Vagina (tissue), 2 donors: Measurements from ENCODE around the gene NCOA3. TPM values are rescaled to one million over a fixed set of nuclear protein-coding genes. Genes with fewer than 3 reads are reported as not detected.

Source experiments
- DNase-seq, 2 donors: peaks; one replicate each; pipeline ENCODE4 v3.0.0-alpha.2; 2017; ENCODE audit errors: extremely low spot score in 2 of 2
- H3K27ac ChIP-seq: fragments of 200-600 bp; sonication (generic); one replicate; pipeline ENCODE4 v1.5.1; 2019
- H3K27me3 ChIP-seq: fragments of 200-600 bp; sonication (generic); one replicate; pipeline ENCODE4 v1.5.1; 2019
- H3K36me3 ChIP-seq, 2 donors: fragments of 200-600 bp; sonication (generic); one replicate each; pipeline ENCODE4 v1.5.1; 2017 to 2019
- H3K4me1 ChIP-seq: fragments of 200-600 bp; sonication (generic); one replicate; pipeline ENCODE4 v1.5.1; 2019
- H3K4me3 ChIP-seq, 2 donors: fragments of 200-600 bp; sonication (generic); 1 replicate in 1 of 2; 2 replicates in 1 of 2; pipeline ENCODE4 v1.5.1; 2016 to 2019
- H3K9me3 ChIP-seq: fragments of 200-600 bp; sonication (generic); one replicate; pipeline ENCODE4 v1.5.1; 2019
- CTCF ChIP-seq, 3 experiments: fragments of 450-650 bp in 2 of 3; fragments of 200-600 bp in 1 of 3; sonication (generic) in 1 of 3; IDR thresholded peaks; one replicate each; pipeline ENCODE4 v1.5.1; 2017 to 2019; ENCODE audit warnings: antibody characterized with exemption in 3 of 3, mild to moderate bottlenecking in 2 of 3, moderate library complexity in 2 of 3
- POLR2A ChIP-seq, 2 donors: fragments of 450-650 bp; IDR thresholded peaks; one replicate each; pipeline ENCODE4 v1.6.1; 2017; ENCODE audit warnings: antibody characterized with exemption in 2 of 2, mild to moderate bottlenecking in 2 of 2, moderate library complexity in 2 of 2
- POLR2AphosphoS5 ChIP-seq, 2 donors: sonication (generic); formaldehyde crosslinking; IDR thresholded peaks; one replicate each; pipeline ENCODE4 v1.9.0; 2017; ENCODE audit warnings: antibody characterized with exemption in 2 of 2, mild to moderate bottlenecking in 2 of 2, low read depth in 1 of 2; ENCODE audit not compliant: insufficient read depth in 1 of 2
- intact Hi-C: fragments of 100-400 bp; cut with DNase I; formaldehyde crosslinking; loops from one replicate; pipeline ENCODE4 v1.15.1; 2023
- total RNA-seq: library from RNA; depleted of rRNA; stranded (reverse); fragments of >200 nt; gene quantifications from one replicate; pipeline ENCODE4 v1.2.3, GENCODE V29; 2016

NCOA3 gene
- total RNA-seq, 1 donor from 2014 or later = 47.1 TPM

GRCh38 chr20:47558295-47559066 lies 56.8 kb downstream of the NCOA3 start:
- Histone ChIP-seq H3K36me3 (no peaks in the 10 kb centered on the region), H3K4me3 (no peak overlapping the region), H3K9me3 (no peaks in the 10 kb centered on the region), H3K4me1 (peaks cover 28% of the 10 kb centered on the region), H3K27me3 (no peaks in the 10 kb centered on the region), H3K27ac (peak overlapping the region; percentile 57)
- intact Hi-C loops = no loop called here
- DNase-seq = no peak
- TF ChIP-seq CTCF (IDR thresholded peaks at IDR 0.05) (no peak), POLR2A (IDR thresholded peaks at IDR 0.05) (no peak), POLR2AphosphoS5 (IDR thresholded peaks at IDR 0.05; ENCODE audit: insufficient read depth in 1 of 2, low read depth in 1 of 2) (no peak)

- no peak for TF ChIP-seq POLR2AphosphoS5 (IDR thresholded peaks at IDR 0.05; ENCODE audit: insufficient read depth in 1 of 2, low read depth in 1 of 2)
- no peak for TF ChIP-seq CTCF (IDR thresholded peaks at IDR 0.05)
- no peak for TF ChIP-seq POLR2A (IDR thresholded peaks at IDR 0.05)
- Histone ChIP-seq H3K27me3 (no peaks in the 10 kb centered on the region), H3K27ac (peak overlapping the region; percentile 57), H3K4me3 (no peak overlapping the region), H3K4me1 (peaks cover 28% of the 10 kb centered on the region), H3K9me3 (no peaks in the 10 kb centered on the region), H3K36me3 (no peaks in the 10 kb centered on the region)
- intact Hi-C loops = no loop called here
- no peak for DNase-seq
Measured at GRCh38 chr20:47559141-47559540, 57.5 kb downstream of the NCOA3 start.

GRCh38 chr20:47561180-47561579 lies 59.5 kb downstream of the NCOA3 start:
- Histone ChIP-seq H3K4me3 (no peak overlapping the region), H3K27ac (no peak overlapping the region), H3K9me3 (no peaks in the 10 kb centered on the region), H3K27me3 (no peaks in the 10 kb centered on the region), H3K36me3 (no peaks in the 10 kb centered on the region), H3K4me1 (peaks cover 44% of the 10 kb centered on the region)
- intact Hi-C loops = no loop called here
- TF ChIP-seq CTCF (IDR thresholded peaks at IDR 0.05) = no peak
- TF ChIP-seq POLR2AphosphoS5 (IDR thresholded peaks at IDR 0.05; ENCODE audit: insufficient read depth in 1 of 2, low read depth in 1 of 2) = no peak
- TF ChIP-seq POLR2A (IDR thresholded peaks at IDR 0.05) = no peak
- no peak for DNase-seq

- no peak overlapping the region for H3K4me3 ChIP-seq
- H3K27me3 ChIP-seq = no peaks in the 10 kb centered on the region
- intact Hi-C loops = no loop called here
- no peak for DNase-seq
- H3K27ac ChIP-seq = no peak overlapping the region
- H3K9me3 ChIP-seq = no peaks in the 10 kb centered on the region
- no peak for TF ChIP-seq CTCF (IDR thresholded peaks at IDR 0.05)
- TF ChIP-seq POLR2AphosphoS5 (IDR thresholded peaks at IDR 0.05; ENCODE audit: insufficient read depth in 1 of 2, low read depth in 1 of 2) = no peak
- no peak for TF ChIP-seq POLR2A (IDR thresholded peaks at IDR 0.05)
- H3K36me3 ChIP-seq = no peaks in the 10 kb centered on the region
- H3K4me1 ChIP-seq = peaks cover 41% of the 10 kb centered on the region
Measured at GRCh38 chr20:47561603-47562583, 60.2 kb downstream of the NCOA3 start.
